ENCODE results near the gene VCY.
"Not testable (repeated sequence)": the region's sequence is repeated elsewhere in the genome, so short reads cannot be mapped to it uniquely, and the experiment has no call there.

The VCY gene

DNA sequence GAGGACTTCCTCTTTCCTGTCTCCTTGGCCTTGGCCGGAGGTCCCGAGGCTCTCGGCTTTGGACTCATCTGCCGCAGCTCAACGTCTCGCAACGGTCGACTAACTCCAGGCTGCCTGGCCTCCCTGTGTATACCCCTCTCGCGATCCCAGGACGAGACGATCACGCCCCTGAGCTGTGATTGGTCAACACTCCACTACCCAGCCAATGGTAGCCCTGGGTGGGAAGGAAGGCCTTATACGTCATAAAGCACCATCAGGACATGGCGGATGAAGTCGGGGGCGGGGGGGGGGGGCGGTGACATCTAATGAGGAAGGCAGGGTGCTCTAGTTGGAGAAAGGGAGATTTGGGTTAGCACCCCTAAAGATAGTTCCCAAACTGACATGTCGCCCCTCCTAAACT lies at the start of gene VCY:
VCY (minus strand) TSS at position 101 of the 400 bp plus-strand sequence; CDS start at position 68, 33 bp downstream.
- DNase-seq (ENCODE audit: low read depth); H3K4me3 ChIP-seq (ENCODE audit: low read depth, low read length): not testable (repeated sequence)

DNA sequence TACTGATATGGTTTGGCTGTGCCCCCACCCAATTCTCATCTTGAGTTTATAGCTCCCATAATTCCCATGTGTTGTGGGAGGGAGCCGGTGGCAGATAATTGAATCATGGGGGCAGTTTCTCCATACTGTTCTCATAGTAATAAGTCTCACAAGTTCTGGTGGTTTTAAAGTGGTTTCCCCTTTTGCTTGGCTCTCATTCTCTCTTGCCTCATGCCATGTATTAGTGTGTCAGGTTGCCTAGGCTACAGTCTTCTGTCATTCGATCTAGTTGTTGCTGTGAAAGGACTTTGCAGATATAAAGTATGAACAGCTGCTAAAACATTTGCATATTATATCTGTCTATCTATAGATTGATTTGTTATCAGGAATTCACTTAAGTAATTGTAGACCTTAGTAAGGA lies 44.1 kb upstream of the VCY start:
- not testable (repeated sequence) for H3K4me3 ChIP-seq (ENCODE audit: low read depth, low read length); DNase-seq (ENCODE audit: low read depth)

DNA sequence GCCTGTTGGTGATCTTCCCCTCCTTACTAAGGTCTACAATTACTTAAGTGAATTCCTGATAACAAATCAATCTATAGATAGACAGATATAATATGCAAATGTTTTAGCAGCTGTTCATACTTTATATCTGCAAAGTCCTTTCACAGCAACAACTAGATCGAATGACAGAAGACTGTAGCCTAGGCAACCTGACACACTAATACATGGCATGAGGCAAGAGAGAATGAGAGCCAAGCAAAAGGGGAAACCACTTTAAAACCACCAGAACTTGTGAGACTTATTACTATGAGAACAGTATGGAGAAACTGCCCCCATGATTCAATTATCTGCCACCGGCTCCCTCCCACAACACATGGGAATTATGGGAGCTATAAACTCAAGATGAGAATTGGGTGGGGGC lies 25.6 kb upstream of the VCY start:
- not testable (repeated sequence) for H3K4me3 ChIP-seq (ENCODE audit: low read depth, low read length); DNase-seq (ENCODE audit: low read depth)

DNA sequence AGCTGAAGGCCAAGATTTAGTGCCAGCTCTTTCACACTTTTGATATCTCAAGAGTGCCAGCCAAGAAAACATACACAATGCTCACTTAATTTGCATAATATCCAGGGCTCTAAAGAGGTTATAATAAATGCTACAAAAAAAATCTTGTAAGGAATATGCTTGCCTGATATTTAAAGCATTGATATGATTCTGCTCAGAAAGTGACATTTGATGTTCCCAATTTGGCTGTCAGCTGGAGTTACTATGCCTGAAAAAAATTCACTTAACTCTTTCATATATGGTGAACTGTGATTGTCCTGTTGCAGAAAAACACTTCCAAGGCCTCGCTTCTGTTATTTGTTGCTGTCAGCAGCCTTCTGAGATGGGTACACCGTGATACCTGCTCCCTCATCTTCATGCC lies 43.9 kb downstream of the VCY start:
- DNase-seq (ENCODE audit: low read depth); H3K4me3 ChIP-seq (ENCODE audit: low read depth, low read length): not testable (repeated sequence)
